ENCODE measurements around the gene CDC27. TPM values are rescaled to one million over a fixed set of nuclear protein-coding genes. Genes with fewer than 3 reads are reported as not detected.

Gene CDC27
- total RNA-seq, 1 experiment from 2014 or later, result 95.9 TPM

GRCh38 chr17:47223007-47223406 lies 33.9 kb upstream of the CDC27 start:
- BruUV-seq (replicated peaks), result no TSS peak
- ChIA-PET CTCF (no interaction called here), POLR2A (ENCODE audit: low non-redundant PET) (no interaction called here)
- TF ChIP-seq, protein P1, sequence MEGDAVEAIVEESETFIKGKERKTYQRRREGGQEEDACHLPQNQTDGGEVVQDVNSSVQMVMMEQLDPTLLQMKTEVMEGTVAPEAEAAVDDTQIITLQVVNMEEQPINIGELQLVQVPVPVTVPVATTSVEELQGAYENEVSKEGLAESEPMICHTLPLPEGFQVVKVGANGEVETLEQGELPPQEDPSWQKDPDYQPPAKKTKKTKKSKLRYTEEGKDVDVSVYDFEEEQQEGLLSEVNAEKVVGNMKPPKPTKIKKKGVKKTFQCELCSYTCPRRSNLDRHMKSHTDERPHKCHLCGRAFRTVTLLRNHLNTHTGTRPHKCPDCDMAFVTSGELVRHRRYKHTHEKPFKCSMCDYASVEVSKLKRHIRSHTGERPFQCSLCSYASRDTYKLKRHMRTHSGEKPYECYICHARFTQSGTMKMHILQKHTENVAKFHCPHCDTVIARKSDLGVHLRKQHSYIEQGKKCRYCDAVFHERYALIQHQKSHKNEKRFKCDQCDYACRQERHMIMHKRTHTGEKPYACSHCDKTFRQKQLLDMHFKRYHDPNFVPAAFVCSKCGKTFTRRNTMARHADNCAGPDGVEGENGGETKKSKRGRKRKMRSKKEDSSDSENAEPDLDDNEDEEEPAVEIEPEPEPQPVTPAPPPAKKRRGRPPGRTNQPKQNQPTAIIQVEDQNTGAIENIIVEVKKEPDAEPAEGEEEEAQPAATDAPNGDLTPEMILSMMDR (conservative IDR thresholded peaks at IDR 0.05; ENCODE audit: low read depth, low read length), result no peak
- TF ChIP-seq EZH2 (IDR thresholded peaks at IDR 0.05; ENCODE audit: borderline replicate concordance, low read depth, low read length, poor library complexity, severe bottlenecking), result no peak
- Histone ChIP-seq H3K9me3 (ENCODE audit: low read depth, low read length, poor library complexity, severe bottlenecking) (no peaks in the 10 kb centered on the region), H3K4me3 (ENCODE audit: low read depth, low read length, poor library complexity, severe bottlenecking) (no peak overlapping the region), H3K27me3 (replicated peaks; ENCODE audit: insufficient read depth, low read depth, low read length, poor library complexity) (no peaks in the 10 kb centered on the region), H3K27ac (ENCODE audit: low read depth, low read length, poor library complexity, severe bottlenecking) (no peak overlapping the region), H3K4me1 (ENCODE audit: insufficient read depth, low read length, poor library complexity, severe bottlenecking) (peaks cover 7% of the 10 kb centered on the region), H3K36me3 (ENCODE audit: insufficient read depth, low read length, poor library complexity, severe bottlenecking) (no peaks in the 10 kb centered on the region)
- DNase-seq (ENCODE audit: low spot score), result no peak
- intact Hi-C loops (cut with micrococcal nuclease; ENCODE audit: unreplicated experiment), result no loop called here

GRCh38 chr17:47222047-47222446 lies 33.0 kb upstream of the CDC27 start:
- Histone ChIP-seq H3K4me3 (ENCODE audit: low read depth, low read length, poor library complexity, severe bottlenecking) (no peak overlapping the region), H3K4me1 (ENCODE audit: insufficient read depth, low read length, poor library complexity, severe bottlenecking) (peaks cover 7% of the 10 kb centered on the region), H3K36me3 (ENCODE audit: insufficient read depth, low read length, poor library complexity, severe bottlenecking) (no peaks in the 10 kb centered on the region), H3K27ac (ENCODE audit: low read depth, low read length, poor library complexity, severe bottlenecking) (no peak overlapping the region), H3K9me3 (ENCODE audit: low read depth, low read length, poor library complexity, severe bottlenecking) (no peaks in the 10 kb centered on the region), H3K27me3 (replicated peaks; ENCODE audit: insufficient read depth, low read depth, low read length, poor library complexity) (no peaks in the 10 kb centered on the region)
- ChIA-PET POLR2A (ENCODE audit: low non-redundant PET) (no interaction called here), CTCF (no interaction called here)
- no TSS peak for BruUV-seq (replicated peaks)
- TF ChIP-seq, protein P1 (conservative IDR thresholded peaks at IDR 0.05; ENCODE audit: low read depth, low read length), result no peak
- no peak for TF ChIP-seq EZH2 (IDR thresholded peaks at IDR 0.05; ENCODE audit: borderline replicate concordance, low read depth, low read length, poor library complexity, severe bottlenecking)
- intact Hi-C loops (cut with micrococcal nuclease; ENCODE audit: unreplicated experiment), result no loop called here
- no peak for DNase-seq (ENCODE audit: low spot score)

DNA sequence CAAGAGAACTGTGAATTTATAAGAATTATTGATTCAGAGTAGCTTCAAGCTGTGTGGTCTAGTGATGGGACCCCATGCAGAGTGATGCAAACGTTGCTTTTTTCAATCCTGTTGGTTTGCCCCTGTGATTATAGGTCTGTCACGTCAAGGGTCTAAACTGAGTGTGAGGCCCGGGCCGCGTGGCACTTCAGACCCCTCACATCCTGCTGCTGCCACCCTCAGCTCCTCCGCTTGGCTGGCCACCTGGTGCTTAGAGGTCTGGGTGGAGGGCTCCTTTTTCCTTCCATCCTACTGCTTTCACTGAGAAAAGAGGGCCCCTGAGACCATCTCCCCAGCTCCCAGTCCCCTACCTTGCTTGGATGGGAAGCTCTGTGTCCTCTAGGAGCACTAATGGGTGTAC lies 32.1 kb upstream of the CDC27 start:
- no peak overlapping the region for H3K27ac ChIP-seq (ENCODE audit: low read depth, low read length, poor library complexity, severe bottlenecking)
- no peaks in the 10 kb centered on the region for H3K27me3 ChIP-seq (replicated peaks; ENCODE audit: insufficient read depth, low read depth, low read length, poor library complexity)
- intact Hi-C loops (cut with micrococcal nuclease; ENCODE audit: unreplicated experiment), result no loop called here
- H3K4me1 ChIP-seq (ENCODE audit: insufficient read depth, low read length, poor library complexity, severe bottlenecking), result peaks cover 7% of the 10 kb centered on the region
- H3K36me3 ChIP-seq (ENCODE audit: insufficient read depth, low read length, poor library complexity, severe bottlenecking), result no peaks in the 10 kb centered on the region
- no peak overlapping the region for H3K4me3 ChIP-seq (ENCODE audit: low read depth, low read length, poor library complexity, severe bottlenecking)
- DNase-seq (ENCODE audit: low spot score), result no peak
- CTCF ChIA-PET, result no interaction called here
- no TSS peak for BruUV-seq (replicated peaks)
- H3K9me3 ChIP-seq (ENCODE audit: low read depth, low read length, poor library complexity, severe bottlenecking), result no peaks in the 10 kb centered on the region
- TF ChIP-seq, protein P1 (conservative IDR thresholded peaks at IDR 0.05; ENCODE audit: low read depth, low read length), result no peak
- TF ChIP-seq EZH2 (IDR thresholded peaks at IDR 0.05; ENCODE audit: borderline replicate concordance, low read depth, low read length, poor library complexity, severe bottlenecking), result no peak
- POLR2A ChIA-PET (ENCODE audit: low non-redundant PET), result no interaction called here
